Ovary (tissue), 9 donors: Measurements from ENCODE around the gene CHCHD6. TPM values are rescaled to one million over a fixed set of nuclear protein-coding genes. Genes with fewer than 3 reads are reported as not detected.

ENCODE experiments used
- DNase-seq, 5 donors: peaks; one replicate each; pipeline ENCODE4 v3.0.0-alpha.2; 2019 to 2020
- H3K27ac ChIP-seq, 2 donors: fragments of 200-600 bp; one replicate each; pipeline versions ENCODE4 v1.5.1 to v1.8.0; 2019 to 2022
- H3K27me3 ChIP-seq: fragments of 200-600 bp; one replicate; pipeline ENCODE4 v1.8.0; 2022
- H3K36me3 ChIP-seq: fragments of 200-600 bp; sonication (generic); one replicate; pipeline ENCODE4 v1.5.1; 2019
- H3K4me1 ChIP-seq: one replicate; pipeline ENCODE4 v1.8.1; 2013; ENCODE audit warnings: mild to moderate bottlenecking, moderate library complexity; ENCODE audit not compliant: insufficient read depth
- H3K4me3 ChIP-seq: fragments of 200-600 bp; sonication (generic); one replicate; pipeline ENCODE4 v1.5.1; 2017
- H3K9me3 ChIP-seq, 2 donors: fragments of 200-600 bp in 1 of 2; sonication (generic) in 1 of 2; one replicate each; pipeline versions ENCODE4 v1.5.1 to v1.8.1; 2013 to 2019; ENCODE audit warnings: mild to moderate bottlenecking in 1 of 2, moderate library complexity in 1 of 2
- EP300 ChIP-seq: sonication (generic); formaldehyde crosslinking; IDR thresholded peaks from one replicate; pipeline ENCODE4 v1.6.1; 2017; ENCODE audit warnings: antibody characterized with exemption
- POLR2A ChIP-seq: fragments of 450-650 bp; IDR thresholded peaks from one replicate; pipeline ENCODE4 v1.6.1; 2017; ENCODE audit warnings: antibody characterized with exemption, mild to moderate bottlenecking, moderate library complexity
- WGBS, 3 donors: extraction: QIAGEN DNeasy Blood & Tissue Kit in 1 of 3; methylation state at CpG; one replicate each; pipeline versions ENCODE4 v1.1.5 to v1.1.7; 2013 to 2017; 5-methylcytosine and 5-hydroxymethylcytosine counted together
- intact Hi-C, 4 donors: fragments of 100-400 bp; cut with DNase I; formaldehyde crosslinking; loops; one replicate each; pipeline versions ENCODE4 v1.11.0 to v1.15.1; 2022 to 2023
- polyA plus RNA-seq, 2 donors: library from polyadenylated mRNA; stranded (reverse); fragments of 200-250 nt in 1 of 2; fragments of 350-450 nt in 1 of 2; fragmentation: Illumina TruSeq in 1 of 2; extraction: RNeasy Lipid Tissue Mini Kit (QIAGEN cat#74804) in 1 of 2; gene quantifications; one replicate each; pipeline ENCODE4 v1.2.3, GENCODE V29; 2013 to 2014
- total RNA-seq, 7 donors: library from RNA; depleted of rRNA in 2 of 7; stranded (reverse); fragments of >200 nt in 2 of 7; fragmentation: NEBNext Ultra II Directional in 3 of 7; extraction: Animal tissue kit (Norgen Biotek cat#: 25700) in 3 of 7; gene quantifications; one replicate each; pipeline versions ENCODE4 v1.1.0 to v1.2.4, GENCODE V29; 2016 to 2023
- TF ChIP-seq, protein P1 (sequence below), 3 donors: fragments of 450-650 bp in 2 of 3; fragments of 200-600 bp in 1 of 3; IDR thresholded peaks; one replicate each; pipeline versions ENCODE4 v1.5.1 to v1.8.0; 2016 to 2022; ENCODE audit warnings: antibody characterized with exemption in 3 of 3, mild to moderate bottlenecking in 1 of 3
- donor health status: DM: no; HTN: no; CAD: no; lungs with moderate emphysema.
- donor health status: DM: no; HTN: no; CAD: no.
- donor health status: Bipolar disorder and iron deficiency.
- donor health status: DM: yes; HTN: yes; CAD: no.
- donor health status: DM: no; HTN: no; CAD: no.
- donor health status: DM: yes; HTN: yes; CAD: no.

Gene CHCHD6
- total and polyA plus RNA-seq, 9 donors, result 8.5 to 24.6 (median 19.5) TPM

DNA sequence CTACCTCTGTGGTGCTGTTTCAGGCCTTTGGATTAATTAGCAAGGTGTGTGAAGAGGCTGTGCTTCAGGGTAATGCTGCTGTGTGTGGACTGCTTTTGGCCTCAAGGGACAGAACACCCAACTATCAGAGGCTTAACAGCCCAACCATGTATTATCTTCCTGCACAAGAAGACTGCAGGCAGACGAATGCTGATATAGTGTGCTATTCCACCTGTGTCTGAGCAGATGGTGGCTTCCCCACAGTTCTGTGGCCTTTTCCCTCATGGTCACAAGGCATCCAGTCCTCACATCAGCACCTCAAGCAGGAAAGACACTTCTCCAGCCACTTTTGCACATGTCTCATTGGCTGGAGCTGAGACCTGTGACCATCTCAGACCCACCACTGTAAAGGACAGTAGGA lies 76.6 kb downstream of the CHCHD6 start:
- Histone ChIP-seq H3K27me3 (no peaks in the 10 kb centered on the region), H3K4me3 (no peak overlapping the region), H3K4me1 (peaks cover 2% of the 10 kb centered on the region), H3K27ac (no peak overlapping the region), H3K9me3 (no peaks in the 10 kb centered on the region), H3K36me3 (no peaks in the 10 kb centered on the region)
- intact Hi-C loops, result no loop called here
- DNase-seq, result no peak
- TF ChIP-seq EP300, result no peak
- TF ChIP-seq, protein P1, sequence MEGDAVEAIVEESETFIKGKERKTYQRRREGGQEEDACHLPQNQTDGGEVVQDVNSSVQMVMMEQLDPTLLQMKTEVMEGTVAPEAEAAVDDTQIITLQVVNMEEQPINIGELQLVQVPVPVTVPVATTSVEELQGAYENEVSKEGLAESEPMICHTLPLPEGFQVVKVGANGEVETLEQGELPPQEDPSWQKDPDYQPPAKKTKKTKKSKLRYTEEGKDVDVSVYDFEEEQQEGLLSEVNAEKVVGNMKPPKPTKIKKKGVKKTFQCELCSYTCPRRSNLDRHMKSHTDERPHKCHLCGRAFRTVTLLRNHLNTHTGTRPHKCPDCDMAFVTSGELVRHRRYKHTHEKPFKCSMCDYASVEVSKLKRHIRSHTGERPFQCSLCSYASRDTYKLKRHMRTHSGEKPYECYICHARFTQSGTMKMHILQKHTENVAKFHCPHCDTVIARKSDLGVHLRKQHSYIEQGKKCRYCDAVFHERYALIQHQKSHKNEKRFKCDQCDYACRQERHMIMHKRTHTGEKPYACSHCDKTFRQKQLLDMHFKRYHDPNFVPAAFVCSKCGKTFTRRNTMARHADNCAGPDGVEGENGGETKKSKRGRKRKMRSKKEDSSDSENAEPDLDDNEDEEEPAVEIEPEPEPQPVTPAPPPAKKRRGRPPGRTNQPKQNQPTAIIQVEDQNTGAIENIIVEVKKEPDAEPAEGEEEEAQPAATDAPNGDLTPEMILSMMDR (IDR thresholded peaks at IDR 0.05), result no peak
- TF ChIP-seq POLR2A, result no peak
- WGBS, 3 donors, result 79 to 96% (median 95%) methylated on average over 1 of the region's 1 CpG

DNA sequence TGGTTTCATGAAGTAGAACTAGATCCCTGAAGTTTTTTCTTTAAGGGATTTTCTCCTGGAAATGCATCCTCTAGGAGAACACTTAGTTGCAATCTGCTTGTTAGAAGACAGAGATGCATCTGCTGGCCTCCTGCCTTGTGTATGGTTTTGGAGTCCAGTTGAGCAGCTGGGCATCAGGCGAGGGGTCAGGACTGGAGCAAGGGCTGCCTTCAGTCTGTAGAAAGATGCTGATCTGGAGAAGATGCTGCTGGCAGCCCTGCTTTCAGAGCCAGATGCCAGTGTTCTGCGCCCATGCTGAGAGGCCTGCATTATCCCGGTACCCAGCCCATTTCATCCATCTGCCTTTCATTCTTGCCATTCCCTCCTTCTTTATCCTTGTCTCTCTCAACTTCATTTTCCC lies 77.4 kb downstream of the CHCHD6 start:
- Histone ChIP-seq H3K4me1 (peaks cover 2% of the 10 kb centered on the region), H3K9me3 (no peaks in the 10 kb centered on the region), H3K27ac (no peak overlapping the region), H3K27me3 (no peaks in the 10 kb centered on the region), H3K4me3 (no peak overlapping the region), H3K36me3 (no peaks in the 10 kb centered on the region)
- 76 to 89% (median 86%) methylated on average over 3 of the region's 3 CpGs for WGBS, 3 donors
- TF ChIP-seq, protein P1 (IDR thresholded peaks at IDR 0.05), result no peak
- TF ChIP-seq POLR2A, result no peak
- no peak for TF ChIP-seq EP300
- intact Hi-C loops, result no loop called here
- DNase-seq, result no peak

- H3K27ac ChIP-seq, result no peak overlapping the region
- 57 to 68% (median 60%) methylated on average over 12 of the region's 12 CpGs for WGBS, 3 donors
- DNase-seq, result no peak
Measured at GRCh38 chr3:126781889-126782491, 78.0 kb downstream of the CHCHD6 start.

GRCh38 chr3:126782536-126782935 lies 78.5 kb downstream of the CHCHD6 start:
- H3K36me3 ChIP-seq, result no peaks in the 10 kb centered on the region
- no peak overlapping the region for H3K27ac ChIP-seq
- intact Hi-C loops, result no loop called here
- no peak for DNase-seq
- 44 to 56% (median 48%) methylated on average over 3 of the region's 3 CpGs for WGBS, 3 donors
- H3K4me1 ChIP-seq, result peaks cover 2% of the 10 kb centered on the region
- TF ChIP-seq, protein P1 (IDR thresholded peaks at IDR 0.05), result no peak
- TF ChIP-seq EP300 (no peak), POLR2A (no peak)
- H3K27me3 ChIP-seq, result no peaks in the 10 kb centered on the region
- no peak overlapping the region for H3K4me3 ChIP-seq
- no peaks in the 10 kb centered on the region for H3K9me3 ChIP-seq

More at GRCh38 chr3:126781889-126782491, 78.0 kb downstream of the CHCHD6 start:
- peaks cover 2% of the 10 kb centered on the region for H3K4me1 ChIP-seq
- no peaks in the 10 kb centered on the region for H3K27me3 ChIP-seq
- H3K9me3 ChIP-seq, result no peaks in the 10 kb centered on the region
- intact Hi-C loops, result no loop called here
- H3K4me3 ChIP-seq, result no peak overlapping the region
- H3K36me3 ChIP-seq, result no peaks in the 10 kb centered on the region
- TF ChIP-seq EP300 (no peak), POLR2A (no peak)
- TF ChIP-seq, protein P1 (IDR thresholded peaks at IDR 0.05), result no peak
